NAMALWA (cell line): ENCODE results near the gene ARHGAP8.
"Not testable (repeated sequence)": the region's sequence is repeated elsewhere in the genome, so short reads cannot be mapped to it uniquely, and the experiment has no call there.

ENCODE experiments used
- DNase-seq: peaks from one replicate; pipeline ENCODE4 v3.0.0-alpha.2; 2015; ENCODE audit warnings: low spot score

ARHGAP8 gene

GRCh38 chr22:44765571-44766285 is 13.4 kb downstream of the ARHGAP8 start:
- no peak for DNase-seq

- DNase-seq = no peak
Observed at GRCh38 chr22:44773082-44773481, 20.7 kb downstream of the ARHGAP8 start.

- DNase-seq = no peak
Observed at GRCh38 chr22:44775862-44776261, 23.5 kb downstream of the ARHGAP8 start.

GRCh38 chr22:44776605-44777363 is 24.4 kb downstream of the ARHGAP8 start:
- no peak for DNase-seq

DNA sequence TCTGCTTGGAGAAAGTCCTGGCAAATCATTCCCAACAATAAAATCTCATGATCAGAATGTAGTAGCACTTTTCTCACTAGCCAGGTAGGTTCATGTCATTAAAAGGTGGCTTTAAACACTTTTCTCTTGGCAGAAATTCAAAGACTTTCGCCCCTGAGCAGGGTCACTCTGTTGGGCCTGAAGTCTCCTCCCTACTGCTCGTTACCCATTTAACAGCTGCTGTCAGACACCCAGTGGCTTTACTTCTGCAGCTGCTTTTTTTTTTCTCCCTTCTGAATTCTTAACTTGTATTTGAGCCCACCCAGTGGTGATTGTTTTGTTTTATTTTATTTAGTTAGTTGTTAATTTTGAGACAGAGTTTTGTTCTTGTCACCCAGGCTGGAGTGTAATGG is 25.0 kb downstream of the ARHGAP8 start:
- no peak for DNase-seq

DNA sequence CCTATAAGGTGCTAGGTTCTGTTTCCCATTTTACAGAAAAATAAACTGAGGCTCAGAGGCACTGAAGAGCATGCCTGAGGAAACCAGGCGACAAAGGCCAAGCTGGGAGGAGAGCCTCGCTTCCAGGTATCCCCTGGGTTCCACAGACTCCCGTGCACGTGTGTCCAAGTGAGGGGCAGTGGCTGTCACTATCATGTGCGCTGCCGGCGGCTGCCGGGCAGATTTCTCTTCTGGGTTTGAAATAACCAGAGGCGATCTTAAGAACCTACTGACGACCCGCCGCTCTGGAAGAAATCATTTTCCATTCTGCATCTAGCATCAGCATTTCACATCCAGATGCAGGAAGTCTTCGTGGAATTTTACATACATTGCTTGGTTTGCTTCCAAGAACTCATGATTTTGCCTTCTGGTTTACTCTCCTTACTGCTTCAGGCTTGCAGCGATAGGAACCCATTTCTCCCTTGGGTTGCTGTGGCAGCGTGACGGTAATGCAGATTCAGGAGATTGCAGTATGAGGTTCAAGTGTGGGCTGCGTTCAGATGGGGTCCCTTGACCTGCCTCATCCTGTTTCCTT is 28.6 kb downstream of the ARHGAP8 start:
- DNase-seq = no peak

DNA sequence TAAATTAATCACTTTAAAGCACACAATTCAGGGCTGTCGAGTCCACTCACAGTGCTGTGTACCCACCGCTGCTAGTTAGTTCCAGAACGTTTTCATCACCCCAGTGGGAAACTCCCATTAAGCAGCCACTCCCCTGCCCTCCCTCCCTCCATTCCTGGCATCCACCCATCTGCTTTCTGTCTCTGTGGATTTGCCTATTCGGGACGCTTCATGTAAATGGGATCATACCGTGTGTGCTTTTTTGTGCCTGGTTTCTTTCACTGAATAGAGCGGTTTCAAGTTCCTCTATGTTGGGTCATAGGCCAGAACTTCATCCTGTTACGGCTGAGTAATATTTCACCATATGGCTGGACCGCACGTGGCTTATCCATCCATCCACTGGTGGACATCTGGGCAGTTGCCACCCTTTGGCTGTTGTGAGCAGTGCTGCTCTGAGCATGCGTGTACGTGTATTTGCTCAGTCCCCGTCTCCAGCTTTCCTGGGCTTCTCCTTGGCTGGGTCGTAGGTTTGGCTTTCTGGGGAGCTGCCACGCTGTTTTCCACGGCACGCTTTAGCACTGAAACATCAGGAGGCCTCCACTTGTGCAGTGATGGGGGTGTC is 30.1 kb downstream of the ARHGAP8 start:
- no peak for DNase-seq

DNA sequence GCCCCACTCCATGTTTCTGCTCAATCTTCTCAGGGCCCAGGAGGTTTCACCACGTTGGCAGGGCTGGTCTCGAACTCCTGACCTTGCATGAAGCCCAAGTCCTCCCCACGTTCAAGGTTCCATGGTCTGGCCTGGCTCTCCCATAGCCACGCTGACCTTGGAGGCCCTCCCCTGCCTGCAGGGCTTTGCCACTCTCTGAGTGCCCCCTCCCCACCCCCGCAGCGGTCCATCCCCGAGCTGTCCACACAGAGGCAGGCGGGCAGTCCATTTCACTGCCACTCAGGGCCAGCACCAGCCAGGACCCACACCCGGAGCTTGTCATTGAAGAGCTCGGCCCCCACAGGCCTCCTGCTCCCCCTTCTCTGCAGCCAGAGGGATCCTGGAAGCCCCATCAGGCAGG is 30.7 kb downstream of the ARHGAP8 start:
- no peak for DNase-seq

DNA sequence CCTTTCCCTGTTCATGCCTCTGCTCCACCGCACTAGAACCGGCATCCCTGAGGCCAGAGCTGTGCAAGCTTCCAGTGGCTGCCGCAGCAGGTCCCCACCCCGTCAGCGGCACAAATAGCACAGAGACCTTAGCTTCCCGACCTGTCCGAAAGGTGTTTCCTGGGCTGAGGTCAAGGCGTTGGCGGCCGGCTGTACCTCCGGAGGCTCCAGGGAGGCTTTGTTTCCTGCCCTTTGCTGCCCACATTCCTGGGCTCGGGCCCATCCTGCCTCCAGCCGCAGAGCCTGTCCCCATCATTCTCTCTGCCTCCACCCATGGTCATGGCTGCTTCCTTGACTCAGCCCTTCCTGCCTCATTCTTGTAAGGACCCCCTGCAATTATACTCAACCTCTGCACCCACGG is 31.2 kb downstream of the ARHGAP8 start:
- no peak for DNase-seq

DNA sequence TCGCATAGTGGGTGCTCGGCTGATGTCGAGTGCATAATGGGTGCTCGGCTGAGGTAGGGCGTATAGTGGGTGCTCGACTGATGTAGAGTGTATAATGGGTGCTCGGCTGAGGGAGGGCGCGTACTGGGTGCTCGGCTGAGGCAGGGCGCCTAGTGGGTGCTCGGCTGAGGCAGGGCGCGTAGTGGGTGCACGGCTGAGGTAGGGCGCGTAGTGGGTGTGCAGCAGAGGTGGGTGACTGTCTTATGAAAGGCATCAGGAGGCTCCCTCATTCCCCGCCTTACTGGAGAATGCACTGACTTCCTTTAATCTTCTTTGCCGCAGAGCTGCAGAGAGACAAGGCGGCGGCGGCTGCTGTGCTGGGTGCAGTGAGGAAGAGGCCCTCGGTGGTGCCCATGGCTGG is 33.8 kb downstream of the ARHGAP8 start:
- DNase-seq = no peak

GRCh38 chr22:44786610-44787009 is 34.2 kb downstream of the ARHGAP8 start:
- no peak for DNase-seq

DNA sequence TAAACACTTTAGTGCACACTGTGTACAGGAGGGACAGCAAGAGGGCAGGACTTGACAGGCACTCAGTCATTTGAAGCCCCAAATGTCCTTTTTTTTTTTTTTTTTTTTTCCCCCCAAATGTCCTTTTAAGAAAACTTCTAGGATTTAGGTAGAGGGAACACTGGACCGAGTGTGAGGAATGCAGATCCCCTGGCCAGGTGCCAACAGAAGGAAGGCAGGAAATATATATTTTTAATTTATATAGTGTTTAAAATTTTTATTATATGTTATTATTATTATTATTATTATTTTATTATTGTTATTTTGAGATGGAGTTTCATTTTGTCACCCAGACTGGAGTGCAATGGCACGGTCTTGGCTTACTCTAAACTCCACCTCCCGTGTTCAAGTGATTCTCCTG is 35.5 kb downstream of the ARHGAP8 start:
- DNase-seq = no peak

DNA sequence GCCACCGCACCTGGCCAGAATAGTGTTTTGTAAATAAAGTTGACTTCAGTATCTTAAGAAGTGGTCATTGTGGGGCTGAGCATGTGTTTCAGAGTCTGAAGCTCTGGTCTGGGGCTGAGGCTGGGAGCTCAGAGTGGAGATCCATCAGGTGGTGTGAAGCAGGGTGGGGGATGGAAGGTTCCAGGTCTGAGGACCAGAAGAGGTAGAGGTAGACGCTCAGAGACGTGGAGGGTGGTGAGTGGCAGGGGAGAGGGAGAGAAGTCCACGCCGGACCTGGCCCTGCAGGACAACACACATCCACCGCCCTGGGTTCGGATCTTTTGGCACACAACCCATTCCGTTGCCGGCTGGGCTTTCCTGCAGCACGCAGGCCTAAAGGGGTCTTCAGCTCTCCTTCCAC is 40.7 kb downstream of the ARHGAP8 start:
- DNase-seq = no peak

DNA sequence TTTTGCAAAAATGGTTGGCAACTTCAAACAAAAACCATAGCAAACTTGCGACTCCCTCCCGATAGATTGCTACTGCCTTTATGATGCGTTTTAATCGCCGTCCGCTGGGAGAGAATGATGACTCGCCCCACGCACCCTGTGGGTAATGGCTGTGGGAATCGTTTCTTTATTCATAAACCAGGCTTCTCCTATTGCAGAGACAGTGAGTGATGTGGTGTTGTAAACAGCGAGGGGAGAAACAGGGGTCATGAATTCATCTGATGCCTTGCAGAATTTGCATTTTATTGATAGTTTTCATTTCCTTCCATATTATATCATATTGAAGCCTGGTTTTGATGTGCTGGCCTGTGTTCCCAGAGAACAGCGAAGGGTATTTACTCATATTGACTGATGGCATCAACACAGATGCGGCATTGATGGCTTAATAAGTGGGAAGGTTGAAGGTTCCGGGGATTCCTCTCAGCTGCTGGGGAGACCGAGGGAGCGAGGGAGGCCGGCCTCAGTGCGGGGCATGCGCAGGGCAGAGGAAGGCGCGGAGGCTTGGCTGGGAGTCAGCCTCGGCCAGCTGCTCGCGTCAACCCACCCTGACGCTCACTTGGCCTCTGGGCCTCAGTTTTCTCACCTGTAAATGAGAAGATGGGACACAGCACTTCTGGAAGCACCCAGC is 41.3 kb downstream of the ARHGAP8 start:
- DNase-seq = no peak

- DNase-seq = no peak
Observed at GRCh38 chr22:44795701-44796630, 43.6 kb downstream of the ARHGAP8 start.

DNA sequence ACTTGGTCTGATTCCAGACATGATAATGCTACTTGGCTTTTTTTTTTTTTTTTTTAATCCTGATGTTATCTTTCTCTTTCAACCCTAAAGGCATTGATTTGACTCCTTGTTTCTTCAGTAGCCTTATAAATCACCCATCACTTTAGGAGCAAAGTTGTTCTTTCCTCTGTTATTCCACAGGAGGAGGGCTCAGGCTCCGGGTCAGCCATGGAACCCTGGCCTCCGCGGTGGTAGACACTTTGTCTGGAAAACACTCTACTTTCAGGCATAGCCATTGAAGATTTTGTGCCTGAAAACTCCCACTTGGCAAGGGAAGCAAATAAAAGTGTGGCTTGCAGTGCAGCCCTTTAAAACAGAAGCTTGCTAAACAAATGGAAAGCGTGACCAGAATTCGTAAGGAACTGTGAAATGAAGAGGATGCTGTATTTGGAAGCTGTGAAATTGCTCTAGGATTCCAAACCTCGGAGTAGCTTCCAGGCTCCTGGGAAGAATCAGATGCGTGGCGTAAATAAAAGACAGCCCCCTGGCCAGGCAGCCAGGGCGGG is 44.9 kb downstream of the ARHGAP8 start:
- DNase-seq = no peak

DNA sequence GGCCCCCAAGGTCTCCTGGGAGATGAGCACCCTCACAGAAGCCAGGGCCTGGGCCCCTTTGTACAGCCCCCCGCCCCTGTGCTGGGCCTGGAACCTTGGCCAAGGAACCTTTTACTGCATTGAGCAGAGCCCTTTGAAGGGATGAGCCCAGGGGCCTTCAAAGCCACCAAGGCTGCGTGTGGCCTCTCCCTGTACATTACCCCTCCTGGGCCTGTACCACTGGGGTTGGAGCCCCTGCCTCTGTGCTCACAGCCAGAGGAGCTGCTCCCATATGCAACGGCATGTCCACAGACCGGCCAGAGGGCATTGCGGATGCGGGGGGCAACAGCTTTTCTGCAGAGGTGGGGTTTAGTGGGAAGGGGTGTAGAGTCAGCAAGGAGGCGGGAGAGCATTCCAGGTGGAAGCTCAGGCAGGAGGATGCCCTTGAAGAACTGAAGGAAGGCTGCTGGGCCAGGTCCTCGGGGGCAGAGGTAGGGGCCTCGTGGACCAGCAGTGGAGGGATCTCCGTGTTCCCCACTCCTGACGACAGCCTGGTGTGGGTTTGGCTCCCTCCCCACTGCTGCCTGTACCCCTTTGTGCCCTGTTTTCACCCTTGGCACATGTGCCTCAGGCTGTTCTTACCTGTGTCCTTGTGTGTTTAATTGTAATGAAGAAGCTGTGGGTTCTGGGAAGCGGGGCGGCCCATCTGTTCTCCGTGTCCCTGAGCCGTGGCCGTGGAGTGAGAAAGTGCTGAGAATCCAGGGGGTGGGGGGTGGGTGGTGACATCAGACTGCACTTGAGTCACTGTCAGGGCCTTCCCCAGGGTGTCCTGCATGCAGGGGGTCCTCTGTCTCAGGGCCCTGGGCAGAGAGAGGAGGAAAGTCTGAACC is 46.9 kb downstream of the ARHGAP8 start:
- no peak for DNase-seq

DNA sequence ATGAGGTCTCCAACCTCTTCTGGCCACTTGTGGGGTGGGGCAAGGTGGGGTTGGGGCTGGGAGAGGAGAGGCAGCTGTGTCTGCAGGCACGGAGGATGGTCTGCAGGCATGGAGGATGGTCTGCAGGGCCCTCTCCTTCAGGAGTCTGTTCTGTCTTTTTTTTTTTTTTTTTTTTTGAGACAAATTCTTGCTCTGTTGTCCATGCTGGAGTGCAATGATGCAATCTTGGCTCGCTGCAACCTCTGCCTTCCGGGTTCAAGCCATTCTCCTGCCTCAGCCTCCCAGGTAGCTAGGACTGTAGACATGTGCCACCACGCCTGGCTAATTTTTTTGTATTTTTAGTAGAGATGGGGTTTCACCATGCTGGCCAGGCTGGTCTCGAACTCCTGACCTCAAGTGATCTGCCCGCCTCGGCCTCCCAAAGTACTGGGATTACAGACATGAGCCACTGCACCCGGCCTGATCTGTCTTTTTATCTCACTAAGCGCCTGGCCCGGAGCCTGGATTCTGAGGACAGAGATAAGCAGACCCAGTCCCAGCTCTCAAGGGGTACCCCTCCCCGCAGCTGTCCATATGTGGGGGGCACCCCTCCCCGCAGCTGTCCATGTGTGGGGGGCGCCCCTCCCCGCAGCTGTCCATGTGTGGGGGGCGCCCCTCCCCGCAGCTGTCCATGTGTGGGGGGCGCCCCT is 47.7 kb downstream of the ARHGAP8 start:
- DNase-seq = not testable (repeated sequence)

GRCh38 chr22:44801476-44801875 is 49.1 kb downstream of the ARHGAP8 start:
- no peak for DNase-seq
